OCI-LY1 (cell line): Measurements from ENCODE around the gene GALNT13.

Experiments
- CTCF ChIP-seq: fragments of 200-600 bp; sonication (generic), shearing (Covaris generic); IDR thresholded peaks from 2 replicates; pipeline ENCODE4 v1.5.1; 2017; ENCODE audit warnings: mild to moderate bottlenecking, antibody characterized with exemption, low read length, moderate library complexity, mixed read lengths
- EZH2 ChIP-seq: fragments of 200-600 bp; sonication (generic), shearing (Covaris generic); IDR thresholded peaks from 2 replicates; pipeline ENCODE4 v1.8.0; 2017; ENCODE audit warnings: borderline replicate concordance, mixed run types, mild to moderate bottlenecking, antibody characterized with exemption, low read length, moderate library complexity, mixed read lengths

GRCh38 chr2:154361276-154361675 lies 489.6 kb downstream of the GALNT13 start:
- TF ChIP-seq EZH2 (no peak), CTCF (no peak)
